ENCODE results near the gene MELTF. TPM values are rescaled to one million over a fixed set of nuclear protein-coding genes. Genes with fewer than 3 reads are reported as not detected.

Gene MELTF
- total RNA-seq, 1 experiment from 2014 or later, result 18.7 TPM

DNA sequence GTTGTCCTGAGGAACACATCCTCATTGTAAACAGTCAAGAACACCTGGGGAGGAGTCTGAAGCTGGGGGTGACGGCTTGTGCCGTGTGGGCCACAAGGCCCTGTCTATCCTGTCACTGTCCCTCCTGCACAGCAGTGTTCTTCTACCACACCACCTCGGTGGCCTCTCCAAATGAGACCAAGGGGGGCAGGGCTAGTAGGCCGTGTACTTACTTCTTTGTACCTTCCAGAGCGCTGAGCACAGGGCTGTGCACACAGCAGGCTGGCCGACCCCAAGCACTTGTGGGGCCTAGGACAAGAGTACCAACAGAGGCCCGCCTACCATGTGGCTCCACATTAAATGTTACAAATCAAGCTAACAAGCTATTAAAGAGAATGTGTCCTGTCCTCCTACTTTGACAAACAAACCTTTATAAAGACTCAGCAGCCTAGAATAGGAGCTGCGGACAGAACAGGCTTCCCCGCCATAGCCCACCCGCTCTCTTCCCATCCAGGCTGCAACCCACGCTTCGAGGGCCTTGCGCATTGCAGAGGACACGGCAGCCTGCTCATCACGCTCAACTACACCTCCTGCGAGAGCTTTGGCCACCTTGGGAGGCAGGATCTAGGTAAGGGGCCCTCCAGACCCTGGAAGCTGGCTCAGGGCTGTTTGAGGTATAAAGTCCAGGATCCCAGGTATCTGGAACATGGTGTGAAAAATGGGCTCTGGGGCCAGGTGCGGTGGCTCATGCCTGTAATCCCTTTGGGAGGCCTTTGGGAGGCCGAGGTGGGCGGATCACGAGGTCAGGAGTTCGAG lies 30.5 kb downstream of the MELTF start:
- H3K4me1 ChIP-seq (ENCODE audit: control insufficient read depth, insufficient read depth, low read length), result peaks cover 12% of the 10 kb centered on the region
- ChIA-PET POLR2A (no interaction called here), CTCF (no interaction called here)
- no peak for ATAC-seq
- no TSS peak for BruUV-seq (replicated peaks)
- no peaks in the 10 kb centered on the region for H3K36me3 ChIP-seq (ENCODE audit: control insufficient read depth, insufficient read depth, low read length)
- H3K27ac ChIP-seq (ENCODE audit: low read length), result no peak overlapping the region
- no peaks in the 10 kb centered on the region for H3K27me3 ChIP-seq (ENCODE audit: control insufficient read depth, insufficient read depth, low read length)
- no peak for TF ChIP-seq POLR2AphosphoS5 (IDR thresholded peaks at IDR 0.05; ENCODE audit: low read depth, low read length)
- TF ChIP-seq TCF7L2 (IDR thresholded peaks at IDR 0.05; ENCODE audit: low read depth, low read length), result no peak
- TF ChIP-seq SIN3A (IDR thresholded peaks at IDR 0.05; ENCODE audit: borderline replicate concordance, insufficient read depth, low read depth, low read length), result no peak
- TF ChIP-seq, protein P1, sequence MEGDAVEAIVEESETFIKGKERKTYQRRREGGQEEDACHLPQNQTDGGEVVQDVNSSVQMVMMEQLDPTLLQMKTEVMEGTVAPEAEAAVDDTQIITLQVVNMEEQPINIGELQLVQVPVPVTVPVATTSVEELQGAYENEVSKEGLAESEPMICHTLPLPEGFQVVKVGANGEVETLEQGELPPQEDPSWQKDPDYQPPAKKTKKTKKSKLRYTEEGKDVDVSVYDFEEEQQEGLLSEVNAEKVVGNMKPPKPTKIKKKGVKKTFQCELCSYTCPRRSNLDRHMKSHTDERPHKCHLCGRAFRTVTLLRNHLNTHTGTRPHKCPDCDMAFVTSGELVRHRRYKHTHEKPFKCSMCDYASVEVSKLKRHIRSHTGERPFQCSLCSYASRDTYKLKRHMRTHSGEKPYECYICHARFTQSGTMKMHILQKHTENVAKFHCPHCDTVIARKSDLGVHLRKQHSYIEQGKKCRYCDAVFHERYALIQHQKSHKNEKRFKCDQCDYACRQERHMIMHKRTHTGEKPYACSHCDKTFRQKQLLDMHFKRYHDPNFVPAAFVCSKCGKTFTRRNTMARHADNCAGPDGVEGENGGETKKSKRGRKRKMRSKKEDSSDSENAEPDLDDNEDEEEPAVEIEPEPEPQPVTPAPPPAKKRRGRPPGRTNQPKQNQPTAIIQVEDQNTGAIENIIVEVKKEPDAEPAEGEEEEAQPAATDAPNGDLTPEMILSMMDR (IDR thresholded peaks at IDR 0.05), result no peak
- TF ChIP-seq REST (IDR thresholded peaks at IDR 0.05; ENCODE audit: insufficient read depth in 1 of 2, low read depth in 2 of 2, low read length in 1 of 2), result no peak
- no peak for DNase-seq (ENCODE audit: low read depth, low spot score)
- intact Hi-C loops (cut with micrococcal nuclease; ENCODE audit: unreplicated experiment) (no loop called here), in situ Hi-C loops (cut with HindIII; ENCODE audit: low pct_unique_long_range_greater_than_20kb, low sequenced_read_pairs) (no loop called here)
- H3K4me3 ChIP-seq (ENCODE audit: low read depth in 2 of 2, low read length in 2 of 2), result no peak overlapping the region
- H3K9me3 ChIP-seq (ENCODE audit: control insufficient read depth, insufficient read depth, low read depth, low read length), result no peaks in the 10 kb centered on the region

DNA sequence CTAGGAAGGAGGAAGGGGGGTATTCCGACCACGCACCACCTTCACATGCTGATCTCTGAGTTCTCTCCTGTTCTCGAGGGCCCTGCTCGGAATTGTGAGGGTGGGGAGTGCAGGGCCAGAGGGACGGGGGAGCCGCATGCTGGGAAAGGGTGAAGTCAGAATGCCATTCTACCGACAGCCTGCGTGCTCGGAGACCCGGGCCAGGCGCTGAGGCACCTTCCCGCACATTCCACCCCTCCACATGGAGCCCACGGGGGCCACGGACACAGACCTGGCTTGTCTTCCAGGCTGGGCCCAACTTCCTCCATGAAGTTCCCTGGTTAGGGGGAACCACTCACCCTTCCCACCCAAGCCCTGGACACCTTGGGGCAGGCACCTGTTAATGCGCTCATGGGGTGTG lies 32.3 kb downstream of the MELTF start:
- H3K4me1 ChIP-seq (ENCODE audit: control insufficient read depth, insufficient read depth, low read length), result peaks cover 7% of the 10 kb centered on the region; the same call in 1 of the 2 replicates
- BruUV-seq (replicated peaks), result no TSS peak
- no peaks in the 10 kb centered on the region for H3K36me3 ChIP-seq (ENCODE audit: control insufficient read depth, insufficient read depth, low read length)
- DNase-seq (ENCODE audit: low read depth, low spot score) (no peak), ATAC-seq (no peak)
- H3K27ac ChIP-seq (ENCODE audit: low read length), result no peak overlapping the region
- CTCF ChIA-PET, result interaction anchor here (0.6 kb wide), 1 partner anchor 300 kb away, joined by 7 read pairs; no protein-coding TSS in a partner anchor
- no peaks in the 10 kb centered on the region for H3K9me3 ChIP-seq (ENCODE audit: control insufficient read depth, insufficient read depth, low read depth, low read length)
- intact Hi-C loops (cut with micrococcal nuclease; ENCODE audit: unreplicated experiment), result no loop called here
- no peak overlapping the region for H3K4me3 ChIP-seq (ENCODE audit: low read depth in 2 of 2, low read length in 2 of 2)
- no peaks in the 10 kb centered on the region for H3K27me3 ChIP-seq (ENCODE audit: control insufficient read depth, insufficient read depth, low read length)
- POLR2A ChIA-PET, result no interaction called here
- in situ Hi-C loops (cut with HindIII; ENCODE audit: low pct_unique_long_range_greater_than_20kb, low sequenced_read_pairs), result no loop called here
- TF ChIP-seq, protein P1 (IDR thresholded peaks at IDR 0.05), result no peak
- TF ChIP-seq TCF7L2 (IDR thresholded peaks at IDR 0.05; ENCODE audit: low read depth, low read length), result no peak
- TF ChIP-seq REST (IDR thresholded peaks at IDR 0.05; ENCODE audit: insufficient read depth in 1 of 2, low read depth in 2 of 2, low read length in 1 of 2), result no peak
- TF ChIP-seq POLR2AphosphoS5 (IDR thresholded peaks at IDR 0.05; ENCODE audit: low read depth, low read length), result no peak
- no peak for TF ChIP-seq SIN3A (IDR thresholded peaks at IDR 0.05; ENCODE audit: borderline replicate concordance, insufficient read depth, low read depth, low read length)

Data from Panc1 (cell line).